ENCODE measurements around the gene PTMS.

DNA sequence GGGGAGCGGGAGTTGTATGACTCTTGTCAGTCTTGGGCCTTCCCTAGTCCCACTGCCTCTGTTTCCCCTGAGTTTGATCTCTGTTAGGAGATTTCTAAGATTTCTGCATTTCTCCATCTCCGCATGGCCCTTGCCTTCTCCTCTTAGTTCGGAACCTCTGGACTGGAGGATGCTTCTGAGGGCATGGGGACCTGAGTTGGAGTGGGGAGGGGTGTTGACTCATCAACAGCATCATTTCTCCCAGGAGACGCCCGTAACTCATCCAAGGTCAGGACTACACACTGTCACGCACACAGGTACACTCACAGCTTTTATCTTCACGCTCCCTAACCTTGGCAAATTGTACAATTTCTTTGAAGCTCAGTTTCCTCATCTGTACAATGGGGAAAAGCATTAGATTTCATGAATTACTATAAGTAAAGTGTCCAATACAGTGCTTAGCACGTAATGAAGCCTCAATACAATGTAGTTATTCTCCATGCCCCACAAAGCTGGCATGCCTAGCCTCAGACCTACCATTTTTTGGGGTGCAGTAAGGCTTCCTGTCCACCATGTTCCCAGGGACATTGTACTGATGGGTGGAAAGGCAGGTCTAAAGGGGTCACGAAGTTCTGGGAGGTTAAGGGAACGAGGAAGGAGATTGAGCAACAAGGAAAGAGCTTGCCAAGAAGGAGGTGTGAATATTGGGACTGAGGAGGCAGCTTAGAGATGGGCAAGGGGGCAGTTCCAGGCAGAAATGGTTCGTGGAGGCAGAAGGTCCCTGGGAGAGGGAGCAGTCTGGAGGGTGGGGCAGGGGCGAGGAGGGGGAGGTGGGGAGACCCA is 5.6 kb downstream of the PTMS start:
- TF ChIP-seq CTCF (CRISPR knock-in tag; IDR thresholded peaks at IDR 0.05) (no peak), NFE2 (CRISPR knock-in tag; IDR thresholded peaks at IDR 0.05) (no peak), ZBTB33 (CRISPR knock-in tag; IDR thresholded peaks at IDR 0.05) (no peak), ZFP90 (CRISPR knock-in tag; IDR thresholded peaks at IDR 0.05; ENCODE audit: borderline replicate concordance) (no peak)

Measured in HepG2 (cell line).